ENCODE results near the gene ARHGAP44. TPM values are rescaled to one million over a fixed set of nuclear protein-coding genes. Genes with fewer than 3 reads are reported as not detected.

The ARHGAP44 gene
- total and polyA plus RNA-seq, 2 donors (not counting 3 experiments of a cell fraction or from before 2014, with no cell fraction given) = 0.11 to 0.42 TPM

- H3K27me3 ChIP-seq (ENCODE audit: control insufficient read depth in 2 of 2, insufficient read depth in 2 of 2, low read length in 2 of 2) = no peaks in the 10 kb centered on the region
- no peak overlapping the region for H3K27ac ChIP-seq (ENCODE audit: insufficient read depth, low read depth, low read length)
- intact Hi-C loops (cut with micrococcal nuclease) = loop anchor here (1.0 kb wide), 3 partner anchors 262 to 824 kb away; no protein-coding TSS in a partner anchor
- no peaks in the 10 kb centered on the region for H3K9me1 ChIP-seq (replicated peaks; ENCODE audit: control insufficient read depth, extremely low read depth, insufficient read depth, low read length)
- TF ChIP-seq EZH2 (IDR thresholded peaks at IDR 0.05; ENCODE audit: borderline replicate concordance, low read depth, low read length, severe bottlenecking) (no peak), MYC (IDR thresholded peaks at IDR 0.05; ENCODE audit: low read depth, low read length) (no peak), CTCF (IDR thresholded peaks at IDR 0.05; ENCODE audit: extremely low read depth in 1 of 2, insufficient read depth in 1 of 2, low read depth in 1 of 2, low read length in 2 of 2) (no peak), POLR2A (IDR thresholded peaks at IDR 0.05; ENCODE audit: low read depth, low read length) (no peak)
- POLR2A ChIA-PET = no interaction called here
- no peaks in the 10 kb centered on the region for H3K79me2 ChIP-seq (ENCODE audit: control insufficient read depth, insufficient read depth, low read length)
- H3K9ac ChIP-seq (replicated peaks; ENCODE audit: extremely low read depth, insufficient read depth, low read length) = no peak overlapping the region
- dilution Hi-C loops (cut with MboI; ENCODE audit: extremely low pct_ligation_motif_present, low sequenced_read_pairs) = no loop called here
- no peaks in the 10 kb centered on the region for H4K20me1 ChIP-seq (replicated peaks; ENCODE audit: control insufficient read depth, extremely low read depth, insufficient read depth, low read length)
- H3K4me2 ChIP-seq (ENCODE audit: insufficient read depth, low read length) = no peak overlapping the region
- H3K4me1 ChIP-seq (ENCODE audit: control insufficient read depth, extremely low read depth, insufficient read depth, low read length) = no peaks in the 10 kb centered on the region
- H2AFZ ChIP-seq (ENCODE audit: low read depth, low read length) = no peak overlapping the region
- BruUV-seq (replicated peaks) = no TSS peak
- H3K9me3 ChIP-seq (replicated peaks; ENCODE audit: control insufficient read depth, insufficient read depth, low read length) = no peaks in the 10 kb centered on the region
- peaks cover 24 to 41% of the 10 kb centered on the region in 2 experiments for H3K36me3 ChIP-seq (ENCODE audit: control insufficient read depth in 2 of 2, extremely low read depth in 1 of 2, insufficient read depth in 2 of 2, low read length in 2 of 2)
- FAIRE-seq (no peak), DNase-seq (ENCODE audit: low read depth, low spot score) (no peak)
- H3K4me3 ChIP-seq (replicated peaks in 1 of 3; ENCODE audit: insufficient read depth in 1 of 3, low read depth in 1 of 3, low read length in 3 of 3) = no peak overlapping the region
- CTCF ChIA-PET = interaction anchor here (1.2 to 3.1 kb wide), 7 partner anchors 7 to 823 kb away, joined by 5 to 18 read pairs (median 5); partner anchors contain the start of gene ELAC2
Measured at GRCh38 chr17:13003927-13004326, 214.6 kb downstream of the ARHGAP44 start.

GRCh38 chr17:13004336-13004735, 215.0 kb downstream of the ARHGAP44 start:
- Histone ChIP-seq H3K27ac (ENCODE audit: insufficient read depth, low read depth, low read length) (no peak overlapping the region), H3K9me3 (replicated peaks; ENCODE audit: control insufficient read depth, insufficient read depth, low read length) (no peaks in the 10 kb centered on the region), H3K79me2 (ENCODE audit: control insufficient read depth, insufficient read depth, low read length) (no peaks in the 10 kb centered on the region), H3K27me3 (ENCODE audit: control insufficient read depth in 2 of 2, insufficient read depth in 2 of 2, low read length in 2 of 2) (no peaks in the 10 kb centered on the region), H3K4me2 (ENCODE audit: insufficient read depth, low read length) (no peak overlapping the region), H4K20me1 (replicated peaks; ENCODE audit: control insufficient read depth, extremely low read depth, insufficient read depth, low read length) (no peaks in the 10 kb centered on the region), H2AFZ (ENCODE audit: low read depth, low read length) (no peak overlapping the region), H3K9ac (replicated peaks; ENCODE audit: extremely low read depth, insufficient read depth, low read length) (no peak overlapping the region), H3K36me3 (ENCODE audit: control insufficient read depth in 2 of 2, extremely low read depth in 1 of 2, insufficient read depth in 2 of 2, low read length in 2 of 2) (peaks cover 21 to 38% of the 10 kb centered on the region in 2 experiments), H3K4me1 (ENCODE audit: control insufficient read depth, extremely low read depth, insufficient read depth, low read length) (no peaks in the 10 kb centered on the region), H3K9me1 (replicated peaks; ENCODE audit: control insufficient read depth, extremely low read depth, insufficient read depth, low read length) (no peaks in the 10 kb centered on the region), H3K4me3 (replicated peaks in 1 of 3; ENCODE audit: insufficient read depth in 1 of 3, low read depth in 1 of 3, low read length in 3 of 3) (no peak overlapping the region)
- POLR2A ChIA-PET = no interaction called here
- FAIRE-seq (no peak), DNase-seq (ENCODE audit: low read depth, low spot score) (no peak)
- CTCF ChIA-PET = interaction anchor here (1.0 to 3.1 kb wide), 8 partner anchors 8 to 824 kb away, joined by 3 to 18 read pairs (median 5); partner anchors contain the start of gene ELAC2
- BruUV-seq (replicated peaks) = no TSS peak
- dilution Hi-C loops (cut with MboI; ENCODE audit: extremely low pct_ligation_motif_present, low sequenced_read_pairs) (no loop called here), intact Hi-C loops (cut with micrococcal nuclease) (no loop called here)
- TF ChIP-seq MYC (IDR thresholded peaks at IDR 0.05; ENCODE audit: low read depth, low read length) (no peak), GATA2 (IDR thresholded peaks at IDR 0.05; ENCODE audit: insufficient read depth, insufficient read length, low read depth, low read length) (no peak), CTCF (IDR thresholded peaks at IDR 0.05; ENCODE audit: extremely low read depth in 1 of 2, insufficient read depth in 1 of 2, low read depth in 1 of 2, low read length in 2 of 2) (no peak), POLR2A (IDR thresholded peaks at IDR 0.05; ENCODE audit: low read depth, low read length) (no peak), JUN (IDR thresholded peaks at IDR 0.05; ENCODE audit: borderline replicate concordance, insufficient read depth, insufficient read length, low read depth) (no peak)

Measured in endothelial cell of umbilical vein (primary cell).